Measurements from ENCODE around the gene TAAR1. TPM values are rescaled to one million over a fixed set of nuclear protein-coding genes. Genes with fewer than 3 reads are reported as not detected.

TAAR1 gene
- total and polyA plus RNA-seq, 2 experiments from 2014 or later, result not detected

DNA sequence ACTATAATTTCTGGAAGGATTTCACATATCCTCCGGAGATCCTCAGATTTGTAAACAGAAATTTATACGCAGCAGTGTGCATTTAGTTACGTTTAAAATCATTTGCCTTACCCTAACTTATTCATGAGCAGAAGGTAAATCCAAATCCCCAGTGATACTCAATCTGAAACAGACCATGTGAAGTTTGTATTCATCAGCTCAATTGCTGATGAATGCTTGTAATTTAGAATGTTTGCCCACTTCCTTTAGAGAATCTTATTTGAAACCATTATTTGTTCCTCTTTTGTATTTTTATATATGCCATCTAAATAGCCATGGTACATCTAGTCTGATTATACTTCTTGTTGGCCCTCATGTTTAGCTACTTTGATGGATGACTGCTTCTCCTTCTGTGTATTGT is 15.4 kb downstream of the TAAR1 start:
- peaks cover 3% of the 10 kb centered on the region for H3K27me3 Mint-ChIP-seq (ENCODE audit: insufficient read depth, low read depth, poor library complexity)
- no peaks in the 10 kb centered on the region for H3K27me3 ChIP-seq (ENCODE audit: insufficient read depth)
- H3K4me2 ChIP-seq, result no peak overlapping the region
- H3K27ac ChIP-seq (ENCODE audit: low read depth), result no peak overlapping the region
- no peaks in the 10 kb centered on the region for H3K79me2 ChIP-seq (replicated peaks; ENCODE audit: insufficient read depth)
- no peaks in the 10 kb centered on the region for H3K9me3 Mint-ChIP-seq
- no peaks in the 10 kb centered on the region for H3K36me3 ChIP-seq (ENCODE audit: insufficient read depth)
- DNase-seq (ENCODE audit: low spot score) (no peak), ATAC-seq (no peak)
- no peaks in the 10 kb centered on the region for H3F3A ChIP-seq (replicated peaks; ENCODE audit: low read depth)
- H3K4me1 Mint-ChIP-seq, result peaks cover 9% of the 10 kb centered on the region
- no peak overlapping the region for H3K4me3 Mint-ChIP-seq
- H4K20me1 ChIP-seq (replicated peaks; ENCODE audit: insufficient read depth), result no peaks in the 10 kb centered on the region
- no peaks in the 10 kb centered on the region for H3K9me2 ChIP-seq (ENCODE audit: insufficient read depth)
- no peak overlapping the region for H2AFZ ChIP-seq
- no peak overlapping the region for H3K4me3 ChIP-seq
- H3K27ac Mint-ChIP-seq, result no peak overlapping the region; the same call in 1 of the 2 replicates
- peaks cover 9% of the 10 kb centered on the region; the same call in 1 of the 2 replicates for H3K4me1 ChIP-seq (ENCODE audit: insufficient read depth)
- TF ChIP-seq ZNF331 (CRISPR knock-in tag; IDR thresholded peaks at IDR 0.05; ENCODE audit: low read depth), result no peak
- no peak for TF ChIP-seq POLR2AphosphoS5 (IDR thresholded peaks at IDR 0.05; ENCODE audit: low read depth)
- TF ChIP-seq, protein P1, sequence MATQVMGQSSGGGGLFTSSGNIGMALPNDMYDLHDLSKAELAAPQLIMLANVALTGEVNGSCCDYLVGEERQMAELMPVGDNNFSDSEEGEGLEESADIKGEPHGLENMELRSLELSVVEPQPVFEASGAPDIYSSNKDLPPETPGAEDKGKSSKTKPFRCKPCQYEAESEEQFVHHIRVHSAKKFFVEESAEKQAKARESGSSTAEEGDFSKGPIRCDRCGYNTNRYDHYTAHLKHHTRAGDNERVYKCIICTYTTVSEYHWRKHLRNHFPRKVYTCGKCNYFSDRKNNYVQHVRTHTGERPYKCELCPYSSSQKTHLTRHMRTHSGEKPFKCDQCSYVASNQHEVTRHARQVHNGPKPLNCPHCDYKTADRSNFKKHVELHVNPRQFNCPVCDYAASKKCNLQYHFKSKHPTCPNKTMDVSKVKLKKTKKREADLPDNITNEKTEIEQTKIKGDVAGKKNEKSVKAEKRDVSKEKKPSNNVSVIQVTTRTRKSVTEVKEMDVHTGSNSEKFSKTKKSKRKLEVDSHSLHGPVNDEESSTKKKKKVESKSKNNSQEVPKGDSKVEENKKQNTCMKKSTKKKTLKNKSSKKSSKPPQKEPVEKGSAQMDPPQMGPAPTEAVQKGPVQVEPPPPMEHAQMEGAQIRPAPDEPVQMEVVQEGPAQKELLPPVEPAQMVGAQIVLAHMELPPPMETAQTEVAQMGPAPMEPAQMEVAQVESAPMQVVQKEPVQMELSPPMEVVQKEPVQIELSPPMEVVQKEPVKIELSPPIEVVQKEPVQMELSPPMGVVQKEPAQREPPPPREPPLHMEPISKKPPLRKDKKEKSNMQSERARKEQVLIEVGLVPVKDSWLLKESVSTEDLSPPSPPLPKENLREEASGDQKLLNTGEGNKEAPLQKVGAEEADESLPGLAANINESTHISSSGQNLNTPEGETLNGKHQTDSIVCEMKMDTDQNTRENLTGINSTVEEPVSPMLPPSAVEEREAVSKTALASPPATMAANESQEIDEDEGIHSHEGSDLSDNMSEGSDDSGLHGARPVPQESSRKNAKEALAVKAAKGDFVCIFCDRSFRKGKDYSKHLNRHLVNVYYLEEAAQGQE (IDR thresholded peaks at IDR 0.05; ENCODE audit: unreplicated experiment), result no peak
- no peak for TF ChIP-seq NANOG (IDR thresholded peaks at IDR 0.05; ENCODE audit: borderline replicate concordance)
- TF ChIP-seq, protein P2, sequence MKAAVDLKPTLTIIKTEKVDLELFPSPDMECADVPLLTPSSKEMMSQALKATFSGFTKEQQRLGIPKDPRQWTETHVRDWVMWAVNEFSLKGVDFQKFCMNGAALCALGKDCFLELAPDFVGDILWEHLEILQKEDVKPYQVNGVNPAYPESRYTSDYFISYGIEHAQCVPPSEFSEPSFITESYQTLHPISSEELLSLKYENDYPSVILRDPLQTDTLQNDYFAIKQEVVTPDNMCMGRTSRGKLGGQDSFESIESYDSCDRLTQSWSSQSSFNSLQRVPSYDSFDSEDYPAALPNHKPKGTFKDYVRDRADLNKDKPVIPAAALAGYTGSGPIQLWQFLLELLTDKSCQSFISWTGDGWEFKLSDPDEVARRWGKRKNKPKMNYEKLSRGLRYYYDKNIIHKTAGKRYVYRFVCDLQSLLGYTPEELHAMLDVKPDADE (IDR thresholded peaks at IDR 0.05), result no peak
- no peak for TF ChIP-seq EZH2phosphoT487 (IDR thresholded peaks at IDR 0.05; ENCODE audit: unreplicated experiment)
- TF ChIP-seq, protein P3, sequence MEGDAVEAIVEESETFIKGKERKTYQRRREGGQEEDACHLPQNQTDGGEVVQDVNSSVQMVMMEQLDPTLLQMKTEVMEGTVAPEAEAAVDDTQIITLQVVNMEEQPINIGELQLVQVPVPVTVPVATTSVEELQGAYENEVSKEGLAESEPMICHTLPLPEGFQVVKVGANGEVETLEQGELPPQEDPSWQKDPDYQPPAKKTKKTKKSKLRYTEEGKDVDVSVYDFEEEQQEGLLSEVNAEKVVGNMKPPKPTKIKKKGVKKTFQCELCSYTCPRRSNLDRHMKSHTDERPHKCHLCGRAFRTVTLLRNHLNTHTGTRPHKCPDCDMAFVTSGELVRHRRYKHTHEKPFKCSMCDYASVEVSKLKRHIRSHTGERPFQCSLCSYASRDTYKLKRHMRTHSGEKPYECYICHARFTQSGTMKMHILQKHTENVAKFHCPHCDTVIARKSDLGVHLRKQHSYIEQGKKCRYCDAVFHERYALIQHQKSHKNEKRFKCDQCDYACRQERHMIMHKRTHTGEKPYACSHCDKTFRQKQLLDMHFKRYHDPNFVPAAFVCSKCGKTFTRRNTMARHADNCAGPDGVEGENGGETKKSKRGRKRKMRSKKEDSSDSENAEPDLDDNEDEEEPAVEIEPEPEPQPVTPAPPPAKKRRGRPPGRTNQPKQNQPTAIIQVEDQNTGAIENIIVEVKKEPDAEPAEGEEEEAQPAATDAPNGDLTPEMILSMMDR (conservative IDR thresholded peaks at IDR 0.05; ENCODE audit: low read depth in 2 of 2), result no peak
- no peak for TF ChIP-seq EZH2 (IDR thresholded peaks at IDR 0.05; ENCODE audit: low read depth, unreplicated experiment)
- no peak for TF ChIP-seq JUNB (IDR thresholded peaks at IDR 0.05; ENCODE audit: unreplicated experiment)
- no peak for TF ChIP-seq ZNF114 (CRISPR knock-in tag; IDR thresholded peaks at IDR 0.05)
- TF ChIP-seq CREB1 (CRISPR knock-in tag; IDR thresholded peaks at IDR 0.05; ENCODE audit: low read depth), result no peak
- TF ChIP-seq STAT1 (IDR thresholded peaks at IDR 0.05; ENCODE audit: unreplicated experiment), result no peak
- TF ChIP-seq, protein P4, sequence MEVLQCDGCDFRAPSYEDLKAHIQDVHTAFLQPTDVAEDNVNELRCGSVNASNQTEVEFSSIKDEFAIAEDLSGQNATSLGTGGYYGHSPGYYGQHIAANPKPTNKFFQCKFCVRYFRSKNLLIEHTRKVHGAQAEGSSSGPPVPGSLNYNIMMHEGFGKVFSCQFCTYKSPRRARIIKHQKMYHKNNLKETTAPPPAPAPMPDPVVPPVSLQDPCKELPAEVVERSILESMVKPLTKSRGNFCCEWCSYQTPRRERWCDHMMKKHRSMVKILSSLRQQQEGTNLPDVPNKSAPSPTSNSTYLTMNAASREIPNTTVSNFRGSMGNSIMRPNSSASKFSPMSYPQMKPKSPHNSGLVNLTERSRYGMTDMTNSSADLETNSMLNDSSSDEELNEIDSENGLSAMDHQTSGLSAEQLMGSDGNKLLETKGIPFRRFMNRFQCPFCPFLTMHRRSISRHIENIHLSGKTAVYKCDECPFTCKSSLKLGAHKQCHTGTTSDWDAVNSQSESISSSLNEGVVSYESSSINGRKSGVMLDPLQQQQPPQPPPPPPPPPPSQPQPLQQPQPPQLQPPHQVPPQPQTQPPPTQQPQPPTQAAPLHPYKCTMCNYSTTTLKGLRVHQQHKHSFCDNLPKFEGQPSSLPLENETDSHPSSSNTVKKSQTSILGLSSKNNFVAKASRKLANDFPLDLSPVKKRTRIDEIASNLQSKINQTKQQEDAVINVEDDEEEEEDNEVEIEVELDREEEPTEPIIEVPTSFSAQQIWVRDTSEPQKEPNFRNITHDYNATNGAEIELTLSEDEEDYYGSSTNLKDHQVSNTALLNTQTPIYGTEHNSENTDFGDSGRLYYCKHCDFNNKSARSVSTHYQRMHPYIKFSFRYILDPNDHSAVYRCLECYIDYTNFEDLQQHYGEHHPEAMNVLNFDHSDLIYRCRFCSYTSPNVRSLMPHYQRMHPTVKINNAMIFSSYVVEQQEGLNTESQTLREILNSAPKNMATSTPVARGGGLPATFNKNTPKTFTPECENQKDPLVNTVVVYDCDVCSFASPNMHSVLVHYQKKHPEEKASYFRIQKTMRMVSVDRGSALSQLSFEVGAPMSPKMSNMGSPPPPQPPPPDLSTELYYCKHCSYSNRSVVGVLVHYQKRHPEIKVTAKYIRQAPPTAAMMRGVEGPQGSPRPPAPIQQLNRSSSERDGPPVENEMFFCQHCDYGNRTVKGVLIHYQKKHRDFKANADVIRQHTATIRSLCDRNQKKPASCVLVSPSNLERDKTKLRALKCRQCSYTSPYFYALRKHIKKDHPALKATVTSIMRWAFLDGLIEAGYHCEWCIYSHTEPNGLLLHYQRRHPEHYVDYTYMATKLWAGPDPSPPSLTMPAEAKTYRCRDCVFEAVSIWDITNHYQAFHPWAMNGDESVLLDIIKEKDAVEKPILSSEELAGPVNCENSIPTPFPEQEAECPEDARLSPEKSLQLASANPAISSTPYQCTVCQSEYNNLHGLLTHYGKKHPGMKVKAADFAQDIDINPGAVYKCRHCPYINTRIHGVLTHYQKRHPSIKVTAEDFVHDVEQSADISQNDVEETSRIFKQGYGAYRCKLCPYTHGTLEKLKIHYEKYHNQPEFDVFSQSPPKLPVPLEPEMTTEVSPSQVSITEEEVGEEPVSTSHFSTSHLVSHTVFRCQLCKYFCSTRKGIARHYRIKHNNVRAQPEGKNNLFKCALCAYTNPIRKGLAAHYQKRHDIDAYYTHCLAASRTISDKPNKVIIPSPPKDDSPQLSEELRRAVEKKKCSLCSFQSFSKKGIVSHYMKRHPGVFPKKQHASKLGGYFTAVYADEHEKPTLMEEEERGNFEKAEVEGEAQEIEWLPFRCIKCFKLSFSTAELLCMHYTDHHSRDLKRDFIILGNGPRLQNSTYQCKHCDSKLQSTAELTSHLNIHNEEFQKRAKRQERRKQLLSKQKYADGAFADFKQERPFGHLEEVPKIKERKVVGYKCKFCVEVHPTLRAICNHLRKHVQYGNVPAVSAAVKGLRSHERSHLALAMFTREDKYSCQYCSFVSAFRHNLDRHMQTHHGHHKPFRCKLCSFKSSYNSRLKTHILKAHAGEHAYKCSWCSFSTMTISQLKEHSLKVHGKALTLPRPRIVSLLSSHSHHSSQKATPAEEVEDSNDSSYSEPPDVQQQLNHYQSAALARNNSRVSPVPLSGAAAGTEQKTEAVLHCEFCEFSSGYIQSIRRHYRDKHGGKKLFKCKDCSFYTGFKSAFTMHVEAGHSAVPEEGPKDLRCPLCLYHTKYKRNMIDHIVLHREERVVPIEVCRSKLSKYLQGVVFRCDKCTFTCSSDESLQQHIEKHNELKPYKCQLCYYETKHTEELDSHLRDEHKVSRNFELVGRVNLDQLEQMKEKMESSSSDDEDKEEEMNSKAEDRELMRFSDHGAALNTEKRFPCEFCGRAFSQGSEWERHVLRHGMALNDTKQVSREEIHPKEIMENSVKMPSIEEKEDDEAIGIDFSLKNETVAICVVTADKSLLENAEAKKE (CRISPR knock-in tag; IDR thresholded peaks at IDR 0.05), result no peak
- H3K36me3 Mint-ChIP-seq (ENCODE audit: low read depth), result no peaks in the 10 kb centered on the region
